ENCODE measurements around the gene TNNT3.

The TNNT3 gene

DNA sequence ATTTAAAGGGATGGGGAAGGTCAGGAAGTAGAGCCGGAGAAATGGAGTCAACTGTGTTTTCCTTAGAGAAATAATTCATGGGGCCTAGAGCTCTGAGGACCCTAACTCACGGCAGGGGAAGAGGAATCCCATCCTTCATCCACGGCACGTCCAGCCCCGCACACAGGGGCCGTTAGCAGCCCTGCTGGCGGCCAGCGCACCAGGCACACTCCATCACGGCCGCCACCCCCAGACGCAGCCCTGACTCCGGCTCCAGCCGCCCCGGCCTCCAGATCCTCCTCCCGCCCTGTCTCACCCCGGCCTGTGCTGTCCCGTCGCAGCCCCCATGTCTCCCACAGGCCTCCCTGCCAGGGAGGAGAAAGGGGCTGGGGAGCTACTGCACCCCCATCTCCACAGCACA lies 38.9 kb downstream of the TNNT3 start:
- Histone ChIP-seq H3K4me1 (ENCODE audit: control insufficient read depth, insufficient read depth, low read length, poor library complexity, severe bottlenecking) (no peaks in the 10 kb centered on the region), H3K9me3 (ENCODE audit: control insufficient read depth, low read length) (no peaks in the 10 kb centered on the region), H3K36me3 (ENCODE audit: control insufficient read depth, insufficient read depth, low read length) (no peaks in the 10 kb centered on the region), H3K4me3 (ENCODE audit: insufficient read depth, low read depth, low read length, poor library complexity, severe bottlenecking) (no peak overlapping the region), H3K27ac (ENCODE audit: insufficient read depth, low read length, poor library complexity, severe bottlenecking) (no peak overlapping the region), H3K27me3 (replicated peaks; ENCODE audit: control insufficient read depth, insufficient read depth, low read length, poor library complexity, severe bottlenecking) (no peaks in the 10 kb centered on the region)
- DNase-seq = no peak

DNA sequence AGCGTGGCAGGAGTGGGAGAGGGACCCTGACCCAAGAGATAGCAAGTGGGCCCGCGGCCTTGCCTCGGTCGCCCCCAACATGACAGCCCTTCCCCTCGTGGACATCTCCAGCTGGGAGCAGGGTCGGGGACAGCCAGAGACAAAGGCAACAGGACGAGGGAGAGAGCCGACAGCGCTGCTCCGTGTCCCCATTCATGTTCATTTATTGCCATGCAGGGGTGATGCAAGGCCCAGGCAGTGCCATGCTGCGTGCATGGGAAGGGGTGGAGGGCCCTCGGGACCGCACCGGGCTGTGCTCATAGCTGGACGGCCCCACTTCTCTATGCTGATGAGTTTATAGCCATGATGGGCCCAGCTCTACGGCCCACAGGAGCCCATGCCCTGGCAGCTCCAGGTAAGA lies 40.3 kb downstream of the TNNT3 start:
- Histone ChIP-seq H3K4me3 (ENCODE audit: insufficient read depth, low read depth, low read length, poor library complexity, severe bottlenecking) (no peak overlapping the region), H3K9me3 (ENCODE audit: control insufficient read depth, low read length) (no peaks in the 10 kb centered on the region), H3K27ac (ENCODE audit: insufficient read depth, low read length, poor library complexity, severe bottlenecking) (no peak overlapping the region), H3K27me3 (replicated peaks; ENCODE audit: control insufficient read depth, insufficient read depth, low read length, poor library complexity, severe bottlenecking) (no peaks in the 10 kb centered on the region), H3K4me1 (ENCODE audit: control insufficient read depth, insufficient read depth, low read length, poor library complexity, severe bottlenecking) (no peaks in the 10 kb centered on the region), H3K36me3 (ENCODE audit: control insufficient read depth, insufficient read depth, low read length) (no peaks in the 10 kb centered on the region)
- no peak for DNase-seq

DNA sequence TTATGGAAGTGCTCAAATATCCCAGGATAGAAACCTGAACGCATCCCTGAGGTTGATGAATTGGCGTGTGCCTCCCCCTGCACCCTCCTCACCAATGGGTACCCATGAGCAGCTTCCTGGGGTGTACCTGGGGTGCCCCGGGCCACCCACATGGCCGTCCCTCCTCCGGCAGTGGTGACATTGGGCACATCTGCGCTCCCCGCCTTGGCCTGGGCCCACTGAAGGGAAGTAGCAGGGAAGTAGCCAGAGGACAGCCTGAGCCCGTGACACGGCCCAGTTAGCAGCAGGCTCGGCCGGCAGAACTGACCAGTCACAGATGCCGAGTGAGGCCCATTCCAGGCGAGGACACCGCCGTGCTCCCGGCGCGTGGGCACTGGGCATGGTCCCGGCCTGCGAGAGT lies 44.4 kb downstream of the TNNT3 start:
- Histone ChIP-seq H3K9me3 (ENCODE audit: control insufficient read depth, low read length) (no peaks in the 10 kb centered on the region), H3K4me3 (ENCODE audit: insufficient read depth, low read depth, low read length, poor library complexity, severe bottlenecking) (no peak overlapping the region), H3K27me3 (replicated peaks; ENCODE audit: control insufficient read depth, insufficient read depth, low read length, poor library complexity, severe bottlenecking) (no peaks in the 10 kb centered on the region), H3K36me3 (ENCODE audit: control insufficient read depth, insufficient read depth, low read length) (no peaks in the 10 kb centered on the region), H3K4me1 (ENCODE audit: control insufficient read depth, insufficient read depth, low read length, poor library complexity, severe bottlenecking) (no peaks in the 10 kb centered on the region), H3K27ac (ENCODE audit: insufficient read depth, low read length, poor library complexity, severe bottlenecking) (no peak overlapping the region)
- no peak for DNase-seq

DNA sequence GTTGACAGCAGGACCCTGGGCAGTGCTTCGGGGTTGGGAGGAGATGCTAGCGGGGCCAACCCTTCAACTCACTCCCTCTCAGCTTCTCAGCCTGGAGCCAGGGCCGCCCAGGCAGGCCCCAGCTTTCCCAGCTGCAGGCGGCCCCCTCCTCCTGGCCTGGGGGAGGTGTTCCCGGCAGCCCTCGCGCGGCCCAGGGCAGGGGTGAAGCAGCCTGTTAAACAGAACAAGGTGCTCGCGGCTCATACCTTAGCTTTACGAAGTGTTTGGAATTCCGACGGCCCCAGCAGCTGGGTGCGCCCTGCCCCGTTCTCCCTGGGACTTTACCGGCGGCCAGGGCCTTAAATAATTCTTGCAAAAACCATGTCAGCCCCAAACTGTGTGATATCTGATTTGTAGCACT lies 44.8 kb downstream of the TNNT3 start:
- H3K36me3 ChIP-seq (ENCODE audit: control insufficient read depth, insufficient read depth, low read length) = no peaks in the 10 kb centered on the region
- H3K27me3 ChIP-seq (replicated peaks; ENCODE audit: control insufficient read depth, insufficient read depth, low read length, poor library complexity, severe bottlenecking) = no peaks in the 10 kb centered on the region
- no peak overlapping the region for H3K27ac ChIP-seq (ENCODE audit: insufficient read depth, low read length, poor library complexity, severe bottlenecking)
- H3K9me3 ChIP-seq (ENCODE audit: control insufficient read depth, low read length) = no peaks in the 10 kb centered on the region
- DNase-seq = no peak
- H3K4me3 ChIP-seq (ENCODE audit: insufficient read depth, low read depth, low read length, poor library complexity, severe bottlenecking) = no peak overlapping the region
- no peaks in the 10 kb centered on the region for H3K4me1 ChIP-seq (ENCODE audit: control insufficient read depth, insufficient read depth, low read length, poor library complexity, severe bottlenecking)

DNA sequence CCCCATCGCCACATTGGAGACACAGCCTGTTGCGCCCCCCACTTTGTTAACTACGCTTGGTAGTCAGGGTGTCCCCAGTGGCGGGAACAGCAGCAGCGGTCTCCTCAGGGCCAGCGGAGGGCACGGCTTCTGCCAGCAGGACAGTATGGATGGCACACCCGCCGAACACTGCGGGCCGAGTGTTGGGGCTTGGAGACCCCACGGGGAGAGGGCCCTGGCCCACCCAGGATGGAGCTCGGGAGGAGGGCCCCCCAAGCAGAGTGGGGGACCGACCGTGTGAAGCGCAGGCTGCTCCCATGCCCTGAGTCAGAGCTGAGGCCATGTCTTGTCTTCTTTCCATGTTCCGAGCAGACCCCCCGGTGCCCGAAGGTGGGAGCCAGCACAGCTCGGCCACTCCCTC lies 45.5 kb downstream of the TNNT3 start:
- H3K4me3 ChIP-seq (ENCODE audit: insufficient read depth, low read depth, low read length, poor library complexity, severe bottlenecking) = no peak overlapping the region
- H3K27me3 ChIP-seq (replicated peaks; ENCODE audit: control insufficient read depth, insufficient read depth, low read length, poor library complexity, severe bottlenecking) = no peaks in the 10 kb centered on the region
- DNase-seq = no peak
- H3K36me3 ChIP-seq (ENCODE audit: control insufficient read depth, insufficient read depth, low read length) = no peaks in the 10 kb centered on the region
- H3K9me3 ChIP-seq (ENCODE audit: control insufficient read depth, low read length) = no peaks in the 10 kb centered on the region
- no peak overlapping the region for H3K27ac ChIP-seq (ENCODE audit: insufficient read depth, low read length, poor library complexity, severe bottlenecking)
- no peaks in the 10 kb centered on the region for H3K4me1 ChIP-seq (ENCODE audit: control insufficient read depth, insufficient read depth, low read length, poor library complexity, severe bottlenecking)

DNA sequence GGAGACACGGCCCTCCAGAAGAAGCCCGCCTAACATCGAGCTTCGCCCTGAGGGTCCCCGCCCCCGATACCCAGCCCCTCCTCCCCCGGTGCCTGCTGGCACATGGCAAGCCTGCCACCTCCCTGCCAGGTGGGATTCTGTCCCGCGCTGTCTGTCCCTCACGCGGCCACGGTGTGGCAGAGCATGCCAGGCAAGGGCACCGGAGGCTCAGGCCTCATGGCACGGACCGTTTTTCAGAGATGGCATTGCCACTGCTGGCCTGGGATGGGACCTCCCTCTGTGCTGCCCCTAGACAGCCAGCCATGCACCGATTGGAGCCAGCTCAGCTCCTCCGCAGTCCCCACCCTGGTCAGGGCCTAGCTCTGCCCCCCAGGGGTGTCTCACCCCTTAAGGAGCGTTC lies 47.0 kb downstream of the TNNT3 start:
- Histone ChIP-seq H3K9me3 (ENCODE audit: control insufficient read depth, low read length) (no peaks in the 10 kb centered on the region), H3K27ac (ENCODE audit: insufficient read depth, low read length, poor library complexity, severe bottlenecking) (no peak overlapping the region), H3K27me3 (replicated peaks; ENCODE audit: control insufficient read depth, insufficient read depth, low read length, poor library complexity, severe bottlenecking) (no peaks in the 10 kb centered on the region), H3K4me1 (ENCODE audit: control insufficient read depth, insufficient read depth, low read length, poor library complexity, severe bottlenecking) (no peaks in the 10 kb centered on the region), H3K36me3 (ENCODE audit: control insufficient read depth, insufficient read depth, low read length) (no peaks in the 10 kb centered on the region), H3K4me3 (ENCODE audit: insufficient read depth, low read depth, low read length, poor library complexity, severe bottlenecking) (no peak overlapping the region)
- no peak for DNase-seq

DNA sequence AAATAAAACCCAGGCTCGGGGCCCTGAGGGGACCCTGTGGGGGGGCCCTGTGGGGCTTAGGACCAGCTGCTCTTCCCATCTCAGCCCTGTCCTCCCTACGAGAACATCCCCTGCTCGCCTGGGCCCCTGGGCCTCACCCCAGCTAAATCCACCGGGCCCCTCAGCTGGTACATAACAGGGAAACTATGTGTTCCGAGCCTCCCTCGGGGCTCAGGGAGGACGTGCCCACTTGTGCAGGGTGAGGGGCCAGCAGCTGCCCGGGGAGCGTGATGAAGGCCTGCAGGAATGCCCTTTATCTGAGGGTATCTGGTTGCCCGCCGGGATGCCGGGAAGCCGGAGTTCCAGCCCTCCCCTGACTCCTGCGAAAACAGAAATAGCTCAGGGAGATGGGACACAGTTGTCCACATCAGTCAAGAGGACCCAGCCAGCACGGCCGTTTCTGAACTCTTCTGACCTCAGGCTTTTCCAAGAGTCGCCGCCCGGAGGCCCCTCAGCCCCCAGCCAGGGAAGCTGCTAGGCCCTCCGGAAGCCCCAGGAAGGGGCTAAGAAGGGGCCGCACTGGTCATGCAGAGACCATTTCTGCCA lies 48.2 kb downstream of the TNNT3 start:
- DNase-seq = no peak
- no peaks in the 10 kb centered on the region for H3K4me1 ChIP-seq (ENCODE audit: control insufficient read depth, insufficient read depth, low read length, poor library complexity, severe bottlenecking)
- no peaks in the 10 kb centered on the region for H3K9me3 ChIP-seq (ENCODE audit: control insufficient read depth, low read length)
- no peaks in the 10 kb centered on the region for H3K36me3 ChIP-seq (ENCODE audit: control insufficient read depth, insufficient read depth, low read length)
- no peak overlapping the region for H3K4me3 ChIP-seq (ENCODE audit: insufficient read depth, low read depth, low read length, poor library complexity, severe bottlenecking)
- H3K27ac ChIP-seq (ENCODE audit: insufficient read depth, low read length, poor library complexity, severe bottlenecking) = no peak overlapping the region
- H3K27me3 ChIP-seq (replicated peaks; ENCODE audit: control insufficient read depth, insufficient read depth, low read length, poor library complexity, severe bottlenecking) = no peaks in the 10 kb centered on the region

DNA sequence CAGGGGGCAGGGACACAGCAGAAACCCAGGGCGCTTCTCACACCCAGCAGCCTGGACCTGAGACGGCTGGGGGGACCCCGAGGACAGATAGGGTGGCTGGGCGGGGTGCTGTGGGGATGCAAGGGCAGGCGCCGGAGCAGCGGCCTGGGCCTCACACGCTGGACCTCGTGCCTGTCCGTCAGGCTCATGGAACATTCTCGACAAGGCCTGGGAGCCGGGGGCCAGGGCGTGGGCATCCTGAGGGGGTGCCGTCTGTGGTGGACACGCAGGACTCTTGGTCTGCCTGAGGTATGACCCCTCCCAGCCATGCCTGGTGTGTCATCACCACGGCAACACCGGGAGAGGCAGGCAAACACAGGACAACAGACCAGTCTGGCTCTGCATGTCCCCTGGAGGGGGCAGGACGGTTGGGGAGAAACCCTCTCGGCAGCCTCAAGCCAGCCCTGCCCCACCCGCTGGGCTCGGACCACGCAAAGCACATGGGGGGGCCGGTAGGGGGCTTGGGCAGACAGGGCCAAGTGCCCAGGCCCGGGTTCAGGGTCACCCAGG lies 49.0 kb downstream of the TNNT3 start:
- Histone ChIP-seq H3K4me1 (ENCODE audit: control insufficient read depth, insufficient read depth, low read length, poor library complexity, severe bottlenecking) (no peaks in the 10 kb centered on the region), H3K27me3 (replicated peaks; ENCODE audit: control insufficient read depth, insufficient read depth, low read length, poor library complexity, severe bottlenecking) (no peaks in the 10 kb centered on the region), H3K36me3 (ENCODE audit: control insufficient read depth, insufficient read depth, low read length) (no peaks in the 10 kb centered on the region), H3K4me3 (ENCODE audit: insufficient read depth, low read depth, low read length, poor library complexity, severe bottlenecking) (no peak overlapping the region), H3K9me3 (ENCODE audit: control insufficient read depth, low read length) (no peaks in the 10 kb centered on the region), H3K27ac (ENCODE audit: insufficient read depth, low read length, poor library complexity, severe bottlenecking) (no peak overlapping the region)
- DNase-seq = no peak

DNA sequence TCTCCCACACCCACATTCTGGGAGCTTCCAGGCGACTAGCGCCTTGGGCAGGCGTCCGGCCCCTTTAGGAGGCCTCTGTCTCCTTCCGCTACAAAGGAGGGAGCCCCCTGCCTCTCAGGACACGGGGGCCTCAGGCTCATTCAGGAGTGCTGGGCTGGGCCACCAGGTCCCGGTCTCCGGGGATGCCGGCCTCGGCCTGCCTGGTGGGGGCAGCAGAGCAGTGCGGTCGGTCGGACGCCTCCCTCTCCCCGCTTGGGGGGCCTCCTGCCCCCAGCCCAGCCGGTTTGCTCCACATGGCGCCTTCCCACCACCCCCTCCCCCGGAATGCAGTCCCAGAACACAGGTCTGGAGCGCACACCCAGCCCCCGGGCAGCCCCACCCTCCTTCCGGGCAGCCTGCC lies 49.5 kb downstream of the TNNT3 start:
- H3K27me3 ChIP-seq (replicated peaks; ENCODE audit: control insufficient read depth, insufficient read depth, low read length, poor library complexity, severe bottlenecking) = no peaks in the 10 kb centered on the region
- H3K36me3 ChIP-seq (ENCODE audit: control insufficient read depth, insufficient read depth, low read length) = no peaks in the 10 kb centered on the region
- H3K27ac ChIP-seq (ENCODE audit: insufficient read depth, low read length, poor library complexity, severe bottlenecking) = no peak overlapping the region
- no peak overlapping the region for H3K4me3 ChIP-seq (ENCODE audit: insufficient read depth, low read depth, low read length, poor library complexity, severe bottlenecking)
- DNase-seq = no peak
- no peaks in the 10 kb centered on the region for H3K9me3 ChIP-seq (ENCODE audit: control insufficient read depth, low read length)
- H3K4me1 ChIP-seq (ENCODE audit: control insufficient read depth, insufficient read depth, low read length, poor library complexity, severe bottlenecking) = no peaks in the 10 kb centered on the region

DNA sequence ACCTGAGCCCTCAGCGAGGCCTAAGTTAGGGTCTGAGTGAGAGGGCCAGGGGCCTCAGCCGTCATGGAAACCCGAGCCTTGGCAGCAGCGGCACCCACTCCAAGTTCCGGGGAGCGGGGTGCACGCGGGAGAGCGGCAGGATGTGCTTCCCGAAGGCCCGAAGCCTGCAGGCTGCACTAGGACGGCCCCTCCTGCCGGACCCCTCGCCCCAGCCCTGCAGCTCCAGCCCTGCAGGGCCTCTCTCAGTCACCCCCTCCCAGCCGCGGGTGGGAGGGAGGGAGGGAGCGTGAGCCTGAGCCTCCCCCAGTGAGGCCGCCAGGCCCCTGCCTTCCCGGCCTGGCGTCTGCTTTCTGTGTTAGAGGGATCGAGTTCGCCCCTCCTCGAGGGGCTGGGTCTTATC lies 50.3 kb downstream of the TNNT3 start:
- Histone ChIP-seq H3K9me3 (ENCODE audit: control insufficient read depth, low read length) (no peaks in the 10 kb centered on the region), H3K27me3 (replicated peaks; ENCODE audit: control insufficient read depth, insufficient read depth, low read length, poor library complexity, severe bottlenecking) (no peaks in the 10 kb centered on the region), H3K4me1 (ENCODE audit: control insufficient read depth, insufficient read depth, low read length, poor library complexity, severe bottlenecking) (no peaks in the 10 kb centered on the region), H3K4me3 (ENCODE audit: insufficient read depth, low read depth, low read length, poor library complexity, severe bottlenecking) (no peak overlapping the region), H3K36me3 (ENCODE audit: control insufficient read depth, insufficient read depth, low read length) (no peaks in the 10 kb centered on the region), H3K27ac (ENCODE audit: insufficient read depth, low read length, poor library complexity, severe bottlenecking) (no peak overlapping the region)
- no peak for DNase-seq
